ENCODE results near the gene SMC4.
"Not testable (repeated sequence)": the region's sequence is repeated elsewhere in the genome, so short reads cannot be mapped to it uniquely, and the experiment has no call there.

SMC4 gene

DNA sequence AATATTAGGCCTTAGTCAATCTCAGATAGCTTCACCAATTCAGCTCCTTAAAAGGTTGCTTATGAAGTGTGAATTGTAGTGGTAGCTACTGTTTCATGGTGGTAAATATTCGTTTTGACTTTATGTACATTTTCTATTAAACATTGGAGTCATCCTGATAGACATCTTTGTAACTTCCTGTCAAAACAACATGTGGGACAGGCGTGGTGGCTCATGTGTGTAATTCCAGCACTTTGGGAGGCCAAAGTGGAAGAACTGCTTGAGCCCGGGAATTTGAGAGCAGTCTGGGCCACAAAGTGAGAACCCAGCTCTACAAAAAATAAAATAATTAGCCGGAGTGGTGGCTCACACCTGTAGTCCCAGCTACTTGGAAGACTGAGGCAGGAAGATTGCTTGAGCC is 52.2 kb downstream of the SMC4 start:
- TF ChIP-seq CTCF (conservative IDR thresholded peaks at IDR 0.05; ENCODE audit: low read length), result no peak
- DNase-seq (ENCODE audit: low read depth), result peak; percentile 23
- no peak overlapping the region for H3K4me3 ChIP-seq (ENCODE audit: low read length)

- DNase-seq (ENCODE audit: low read depth); H3K4me3 ChIP-seq (ENCODE audit: low read length): not testable (repeated sequence)
Measured at GRCh38 chr3:160452251-160452650, 52.8 kb downstream of the SMC4 start.

DNA sequence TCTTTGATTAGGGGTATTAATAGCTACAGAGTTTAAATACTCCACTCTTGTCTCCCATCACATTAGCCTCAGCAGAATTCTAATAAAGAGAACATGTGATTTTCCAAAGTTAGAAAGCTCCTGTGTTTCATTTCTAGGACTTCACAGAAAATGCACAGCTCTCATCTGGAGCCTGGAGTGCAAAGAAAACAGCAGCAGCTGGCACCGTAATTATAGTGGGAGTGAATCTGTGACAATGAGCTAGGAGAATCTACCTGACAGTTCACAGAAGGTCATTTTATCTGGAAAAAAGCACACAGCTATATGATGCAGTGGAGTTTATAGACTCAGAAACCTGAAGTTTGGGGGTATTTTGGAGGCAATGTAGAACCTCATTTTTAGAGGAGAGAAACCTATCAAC is 55.5 kb downstream of the SMC4 start:
- no peak for TF ChIP-seq CTCF (conservative IDR thresholded peaks at IDR 0.05; ENCODE audit: low read length)
- no peak overlapping the region for H3K4me3 ChIP-seq (ENCODE audit: low read length)
- DNase-seq (ENCODE audit: low read depth), result no peak

DNA sequence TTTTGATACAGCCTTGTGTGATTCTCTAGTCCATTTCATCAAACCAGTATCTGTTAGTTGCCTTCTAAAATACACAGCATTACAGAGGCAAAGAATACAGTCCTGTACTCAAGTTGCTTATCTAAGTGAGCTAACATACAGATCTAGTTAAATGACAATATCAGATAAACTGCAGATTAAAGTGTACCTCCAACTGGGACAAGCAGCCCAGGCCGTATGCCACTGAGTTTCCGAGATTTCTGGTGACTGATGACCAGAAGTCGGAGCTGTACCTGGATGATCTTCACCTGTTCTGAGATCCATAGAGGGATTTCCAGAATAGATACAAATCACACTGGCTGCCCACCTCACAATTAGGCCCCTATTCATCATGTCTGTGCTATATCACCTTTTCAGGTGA is 56.4 kb downstream of the SMC4 start:
- H3K4me3 ChIP-seq (ENCODE audit: low read length), result no peak overlapping the region
- TF ChIP-seq CTCF (conservative IDR thresholded peaks at IDR 0.05; ENCODE audit: low read length), result no peak
- no peak for DNase-seq (ENCODE audit: low read depth)

DNA sequence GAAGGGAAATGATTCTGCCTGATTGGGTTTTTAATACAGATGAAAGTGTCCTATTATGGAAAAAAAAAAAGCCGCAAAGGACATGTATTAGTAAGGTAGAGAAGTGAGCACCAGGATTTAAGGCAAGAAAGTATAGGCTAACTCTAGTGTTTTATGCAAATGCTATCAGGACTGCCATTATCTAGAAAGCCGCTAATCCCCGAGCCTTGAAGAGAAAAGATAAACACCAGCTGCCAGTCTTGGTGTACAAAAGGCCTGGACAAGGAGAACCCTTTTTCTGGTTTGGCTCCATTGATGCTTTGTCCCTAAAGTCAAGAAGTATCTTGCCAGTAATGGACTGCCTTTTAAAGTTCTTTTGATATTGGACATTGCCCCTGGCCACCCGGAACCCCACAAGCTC is 58.7 kb downstream of the SMC4 start:
- no peak overlapping the region for H3K4me3 ChIP-seq (ENCODE audit: low read length)
- DNase-seq (ENCODE audit: low read depth), result no peak
- no peak for TF ChIP-seq CTCF (conservative IDR thresholded peaks at IDR 0.05; ENCODE audit: low read length)

DNA sequence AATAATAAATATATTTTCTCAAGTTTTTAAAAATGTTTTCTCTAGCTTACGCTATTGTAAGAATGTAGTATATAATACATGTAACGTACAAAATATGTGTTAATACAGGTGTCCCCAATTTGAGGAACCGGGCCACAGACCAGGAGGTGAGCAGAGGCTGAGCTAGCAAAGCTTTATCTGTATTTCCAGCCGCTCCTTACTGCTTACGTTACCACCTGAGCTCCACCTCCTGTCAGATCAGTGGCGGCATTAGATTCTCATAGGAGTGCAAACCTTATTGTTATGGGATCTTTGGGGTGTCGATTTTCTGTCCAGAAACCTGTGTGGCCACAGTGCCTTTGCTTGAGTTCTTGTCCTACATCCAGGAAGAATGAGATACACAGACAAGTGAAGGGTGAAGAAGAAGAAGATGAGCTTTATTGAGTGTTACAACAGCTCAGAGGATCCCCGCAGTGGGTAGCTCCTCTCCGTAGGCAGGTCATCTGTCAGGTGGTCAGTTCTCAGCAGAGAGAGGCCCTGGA is 60.1 kb downstream of the SMC4 start:
- no peak overlapping the region for H3K4me3 ChIP-seq (ENCODE audit: low read length)
- no peak for TF ChIP-seq CTCF (conservative IDR thresholded peaks at IDR 0.05; ENCODE audit: low read length)
- no peak for DNase-seq (ENCODE audit: low read depth)

GRCh38 chr3:160460033-160460432 is 60.6 kb downstream of the SMC4 start:
- H3K4me3 ChIP-seq (ENCODE audit: low read length), result no peak overlapping the region
- TF ChIP-seq CTCF (conservative IDR thresholded peaks at IDR 0.05; ENCODE audit: low read length), result no peak
- no peak for DNase-seq (ENCODE audit: low read depth)

DNA sequence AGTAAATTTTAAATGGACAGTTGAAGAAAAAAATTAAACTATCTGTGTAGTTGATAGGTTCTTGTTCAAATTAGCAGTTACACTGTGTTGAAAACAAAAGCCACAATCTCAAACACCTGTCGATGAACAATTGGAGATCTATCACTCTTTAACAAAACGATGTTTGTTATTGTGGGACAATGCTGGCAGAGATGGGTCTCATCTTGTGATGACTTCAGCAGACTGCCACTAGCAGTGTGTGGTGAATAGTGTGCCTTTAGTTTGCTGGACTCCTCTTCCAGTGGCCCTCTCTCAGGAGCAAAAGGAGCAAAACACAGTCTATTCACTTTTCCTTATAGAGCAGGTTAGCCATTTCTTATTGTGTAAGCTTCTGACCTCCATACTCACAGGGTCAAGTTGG is 64.9 kb downstream of the SMC4 start:
- no peak overlapping the region for H3K4me3 ChIP-seq (ENCODE audit: low read length)
- no peak for TF ChIP-seq CTCF (conservative IDR thresholded peaks at IDR 0.05; ENCODE audit: low read length)
- DNase-seq (ENCODE audit: low read depth), result no peak

Data from AG10803 (cell line).